ENCODE results near the gene OR10J1. TPM values are rescaled to one million over a fixed set of nuclear protein-coding genes. Genes with fewer than 3 reads are reported as not detected.

The OR10J1 gene
- total and polyA plus RNA-seq, 7 experiments from 2014 or later = not detected

DNA sequence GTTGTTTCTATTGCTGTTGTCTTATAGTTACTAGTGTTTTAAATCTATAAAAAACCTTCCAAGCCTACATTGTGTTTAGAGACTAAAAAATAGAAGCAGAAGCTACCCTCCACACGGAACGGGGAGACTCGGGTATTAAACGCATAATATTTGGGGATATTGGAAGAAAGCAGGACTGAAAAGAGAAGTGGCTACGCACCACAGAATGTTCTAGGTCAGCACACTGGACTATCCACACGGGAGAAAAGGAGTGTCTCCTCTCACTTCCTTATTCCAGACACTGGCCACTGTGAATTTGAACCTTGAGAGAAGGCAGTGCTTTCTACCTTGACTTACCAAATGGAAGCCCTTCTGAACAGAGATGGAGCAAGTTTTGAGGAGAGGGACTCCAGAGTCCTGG lies 8.5 kb upstream of the OR10J1 start:
- Histone ChIP-seq H3K9me3 (ENCODE audit: control insufficient read depth in 2 of 3, low read length in 3 of 3) (no peaks in the 10 kb centered on the region), H3K27me3 (ENCODE audit: control insufficient read depth in 2 of 2, insufficient read depth in 2 of 2, low read length in 2 of 2) (no peaks in the 10 kb centered on the region), H3K4me3 (ENCODE audit: low read length) (no peak overlapping the region), H3K27ac (ENCODE audit: low read depth, low read length) (no peak overlapping the region), H3K36me3 (ENCODE audit: control insufficient read depth in 2 of 3, insufficient read depth in 3 of 3, low read length in 3 of 3) (no peaks in the 10 kb centered on the region), H3K4me1 (ENCODE audit: control insufficient read depth in 2 of 2, insufficient read depth in 2 of 2, low read length in 2 of 2) (no peaks in the 10 kb centered on the region)
- H3K27me3 Mint-ChIP-seq = peaks cover 0 to 16% (median 13%) of the 10 kb centered on the region in 5 donors
- ChIA-PET POLR2A (no interaction called here), CTCF (no interaction called here)
- no peak overlapping the region for H3K4me3 Mint-ChIP-seq
- H3K36me3 Mint-ChIP-seq = no peaks in the 10 kb centered on the region
- intact Hi-C loops (cut with micrococcal nuclease) = no loop called here
- DNase-seq = no peak
- H3K9me3 Mint-ChIP-seq = peaks cover 0 to 1% (median 0%) of the 10 kb centered on the region in 11 donors
- no peak for ATAC-seq
- no peak overlapping the region for H3K27ac Mint-ChIP-seq
- no peaks in the 10 kb centered on the region for H3K4me1 Mint-ChIP-seq

GRCh38 chr1:159431904-159432303 lies 7.6 kb upstream of the OR10J1 start, which contains the start of gene OR10J4:
OR10J4 (plus strand) TSS chr1:159432204.
- intact Hi-C loops (cut with micrococcal nuclease) = no loop called here
- H3K4me1 Mint-ChIP-seq = no peaks in the 10 kb centered on the region
- DNase-seq (no peak), ATAC-seq (no peak)
- ChIA-PET CTCF (no interaction called here), POLR2A (no interaction called here)
- H3K9me3 Mint-ChIP-seq = peaks cover 0 to 1% (median 0%) of the 10 kb centered on the region in 11 donors
- no peak within 1 kb of the TSS for H3K4me3 ChIP-seq (ENCODE audit: low read length)
- no peak within 1 kb of the TSS for H3K4me3 Mint-ChIP-seq
- no peaks in the 10 kb centered on the region for H3K36me3 Mint-ChIP-seq
- H3K27ac Mint-ChIP-seq = no peak within 1 kb of the TSS
- H3K36me3 ChIP-seq (ENCODE audit: control insufficient read depth in 2 of 3, insufficient read depth in 3 of 3, low read length in 3 of 3) = no peaks in the 10 kb centered on the region
- no peak within 1 kb of the TSS for H3K27ac ChIP-seq (ENCODE audit: low read depth, low read length)
- no peaks in the 10 kb centered on the region for H3K27me3 ChIP-seq (ENCODE audit: control insufficient read depth in 2 of 2, insufficient read depth in 2 of 2, low read length in 2 of 2)
- peaks cover 0 to 21% (median 17%) of the 10 kb centered on the region in 5 donors for H3K27me3 Mint-ChIP-seq
- no peaks in the 10 kb centered on the region for H3K9me3 ChIP-seq (ENCODE audit: control insufficient read depth in 2 of 3, low read length in 3 of 3)
- no peaks in the 10 kb centered on the region for H3K4me1 ChIP-seq (ENCODE audit: control insufficient read depth in 2 of 2, insufficient read depth in 2 of 2, low read length in 2 of 2)

DNA sequence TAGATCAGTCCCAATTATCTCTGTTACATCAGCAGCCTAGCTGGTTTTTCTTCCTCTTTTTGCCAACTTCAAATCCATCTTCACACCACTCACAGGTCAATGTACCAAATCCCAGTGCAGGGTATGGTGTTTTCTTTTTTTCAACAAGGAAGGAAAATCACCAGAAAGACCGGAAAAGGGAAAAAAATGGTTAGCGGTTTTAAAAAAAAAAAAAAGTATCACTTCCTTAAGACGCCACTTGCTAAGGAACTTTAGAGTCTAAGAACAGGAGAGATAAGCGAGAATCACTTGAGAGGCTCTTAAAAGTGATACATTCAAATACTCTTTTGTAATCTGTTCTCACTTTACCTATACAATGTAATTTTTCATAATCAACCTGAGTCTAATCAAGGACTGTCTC lies 3.1 kb upstream of the OR10J1 start:
- no peak overlapping the region for H3K27ac ChIP-seq (ENCODE audit: low read depth, low read length)
- no peak overlapping the region for H3K4me3 ChIP-seq (ENCODE audit: low read length)
- Mint-ChIP-seq H3K36me3 (no peaks in the 10 kb centered on the region), H3K27me3 (peaks cover 0 to 43% (median 20%) of the 10 kb centered on the region in 5 donors), H3K4me1 (peaks cover 0 to 1% (median 0%) of the 10 kb centered on the region in 7 donors), H3K27ac (no peak overlapping the region), H3K9me3 (peaks cover 0 to 1% (median 0%) of the 10 kb centered on the region in 11 donors), H3K4me3 (no peak overlapping the region)
- H3K27me3 ChIP-seq (ENCODE audit: control insufficient read depth in 2 of 2, insufficient read depth in 2 of 2, low read length in 2 of 2) = no peaks in the 10 kb centered on the region
- ChIA-PET CTCF (no interaction called here), POLR2A (no interaction called here)
- H3K9me3 ChIP-seq (ENCODE audit: control insufficient read depth in 2 of 3, low read length in 3 of 3) = no peaks in the 10 kb centered on the region
- H3K36me3 ChIP-seq (ENCODE audit: control insufficient read depth in 2 of 3, insufficient read depth in 3 of 3, low read length in 3 of 3) = no peaks in the 10 kb centered on the region
- no peaks in the 10 kb centered on the region for H3K4me1 ChIP-seq (ENCODE audit: control insufficient read depth in 2 of 2, insufficient read depth in 2 of 2, low read length in 2 of 2)
- DNase-seq = no peak
- intact Hi-C loops (cut with micrococcal nuclease) = no loop called here
- ATAC-seq = no peak

DNA sequence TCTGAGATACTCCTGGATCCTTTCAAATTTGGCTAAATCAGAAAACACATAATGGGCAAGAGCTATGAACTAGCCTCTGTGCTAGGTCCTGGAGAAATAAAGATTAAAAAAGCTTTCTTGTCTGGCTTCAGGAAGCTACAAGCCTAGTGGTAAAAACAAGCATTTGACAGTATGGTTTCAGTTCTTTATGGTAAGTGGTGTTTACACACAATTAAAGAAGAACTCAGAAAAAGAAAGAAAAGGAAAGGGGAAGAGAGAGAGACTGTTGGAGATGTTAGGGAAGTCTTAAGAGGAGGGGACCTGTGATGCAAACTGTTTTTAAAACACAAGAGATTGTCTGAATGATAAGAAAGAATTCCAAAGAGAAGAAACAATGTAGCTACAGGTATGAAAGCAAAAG lies 1.8 kb downstream of the OR10J1 start:
- no peak overlapping the region for H3K4me3 Mint-ChIP-seq
- H3K4me1 ChIP-seq (ENCODE audit: control insufficient read depth in 2 of 2, insufficient read depth in 2 of 2, low read length in 2 of 2) = no peaks in the 10 kb centered on the region
- no peak overlapping the region for H3K4me3 ChIP-seq (ENCODE audit: low read length)
- H3K36me3 ChIP-seq (ENCODE audit: control insufficient read depth in 2 of 3, insufficient read depth in 3 of 3, low read length in 3 of 3) = no peaks in the 10 kb centered on the region
- ChIA-PET POLR2A (no interaction called here), CTCF (no interaction called here)
- peaks cover 0 to 42% (median 17%) of the 10 kb centered on the region in 5 donors for H3K27me3 Mint-ChIP-seq
- H3K9me3 Mint-ChIP-seq = peaks cover 0 to 3% (median 0%) of the 10 kb centered on the region in 11 donors
- H3K4me1 Mint-ChIP-seq = peaks cover 0 to 3% (median 0%) of the 10 kb centered on the region in 7 donors
- H3K9me3 ChIP-seq (ENCODE audit: control insufficient read depth in 2 of 3, low read length in 3 of 3) = no peaks in the 10 kb centered on the region
- no peak overlapping the region for H3K27ac ChIP-seq (ENCODE audit: low read depth, low read length)
- intact Hi-C loops (cut with micrococcal nuclease) = no loop called here
- ATAC-seq (no peak), DNase-seq (no peak)
- no peak overlapping the region for H3K27ac Mint-ChIP-seq
- no peaks in the 10 kb centered on the region for H3K36me3 Mint-ChIP-seq
- H3K27me3 ChIP-seq (ENCODE audit: control insufficient read depth in 2 of 2, insufficient read depth in 2 of 2, low read length in 2 of 2) = no peaks in the 10 kb centered on the region

GRCh38 chr1:159442428-159442827 lies 2.9 kb downstream of the OR10J1 start:
- no peaks in the 10 kb centered on the region for H3K9me3 ChIP-seq (ENCODE audit: control insufficient read depth in 2 of 3, low read length in 3 of 3)
- Mint-ChIP-seq H3K27ac (no peak overlapping the region), H3K36me3 (no peaks in the 10 kb centered on the region), H3K9me3 (peaks cover 0 to 5% (median 3%) of the 10 kb centered on the region in 11 donors), H3K4me1 (peaks cover 0 to 3% (median 0%) of the 10 kb centered on the region in 7 donors), H3K27me3 (peaks cover 0 to 45% (median 17%) of the 10 kb centered on the region in 5 donors), H3K4me3 (no peak overlapping the region)
- no peak for ATAC-seq
- ChIA-PET CTCF (no interaction called here), POLR2A (no interaction called here)
- intact Hi-C loops (cut with micrococcal nuclease) = no loop called here
- no peaks in the 10 kb centered on the region for H3K4me1 ChIP-seq (ENCODE audit: control insufficient read depth in 2 of 2, insufficient read depth in 2 of 2, low read length in 2 of 2)
- H3K27me3 ChIP-seq (ENCODE audit: control insufficient read depth in 2 of 2, insufficient read depth in 2 of 2, low read length in 2 of 2) = no peaks in the 10 kb centered on the region
- DNase-seq = no peak
- no peak overlapping the region for H3K27ac ChIP-seq (ENCODE audit: low read depth, low read length)
- H3K36me3 ChIP-seq (ENCODE audit: control insufficient read depth in 2 of 3, insufficient read depth in 3 of 3, low read length in 3 of 3) = no peaks in the 10 kb centered on the region
- no peak overlapping the region for H3K4me3 ChIP-seq (ENCODE audit: low read length)

GRCh38 chr1:159443066-159443750 lies 3.7 kb downstream of the OR10J1 start:
- H3K36me3 ChIP-seq (ENCODE audit: control insufficient read depth in 2 of 3, insufficient read depth in 3 of 3, low read length in 3 of 3) = no peaks in the 10 kb centered on the region
- H3K36me3 Mint-ChIP-seq = peaks cover 0 to 4% (median 0%) of the 10 kb centered on the region in 5 donors
- peaks cover 0 to 12% (median 6%) of the 10 kb centered on the region in 11 donors for H3K9me3 Mint-ChIP-seq
- no peaks in the 10 kb centered on the region for H3K9me3 ChIP-seq (ENCODE audit: control insufficient read depth in 2 of 3, low read length in 3 of 3)
- intact Hi-C loops (cut with micrococcal nuclease) = no loop called here
- POLR2A ChIA-PET = no interaction called here
- H3K27ac ChIP-seq (ENCODE audit: low read depth, low read length) = no peak overlapping the region
- H3K27me3 Mint-ChIP-seq = peaks cover 0 to 40% (median 11%) of the 10 kb centered on the region in 5 donors
- DNase-seq (no peak), ATAC-seq (no peak)
- H3K4me1 Mint-ChIP-seq = peaks cover 0 to 3% (median 0%) of the 10 kb centered on the region in 7 donors
- H3K4me3 Mint-ChIP-seq = no peak overlapping the region
- CTCF ChIA-PET = no interaction called here
- no peak overlapping the region for H3K27ac Mint-ChIP-seq
- H3K4me1 ChIP-seq (ENCODE audit: control insufficient read depth in 2 of 2, insufficient read depth in 2 of 2, low read length in 2 of 2) = no peaks in the 10 kb centered on the region
- H3K27me3 ChIP-seq (ENCODE audit: control insufficient read depth in 2 of 2, insufficient read depth in 2 of 2, low read length in 2 of 2) = no peaks in the 10 kb centered on the region
- H3K4me3 ChIP-seq (ENCODE audit: low read length) = no peak overlapping the region

DNA sequence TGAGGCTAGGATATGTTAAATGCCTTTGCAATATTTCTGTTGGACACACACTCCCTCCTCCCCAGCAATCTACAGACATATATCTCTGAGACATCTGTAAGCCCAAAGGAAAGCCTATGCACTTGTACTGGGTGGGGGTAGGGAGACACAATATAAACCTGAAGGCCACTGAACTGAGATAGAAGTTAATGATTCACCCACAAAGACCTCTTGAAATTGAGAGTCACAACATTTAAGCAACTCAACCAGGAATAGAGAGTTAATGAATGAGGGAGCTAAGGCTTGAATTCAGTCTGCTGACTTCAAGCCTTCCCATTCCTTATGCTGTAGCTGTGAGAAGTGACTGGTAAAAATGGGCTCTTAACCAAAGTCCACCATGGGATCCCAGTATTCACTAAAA lies 5.0 kb downstream of the OR10J1 start:
- H3K9me3 Mint-ChIP-seq = peaks cover 0 to 22% (median 10%) of the 10 kb centered on the region in 11 donors
- peaks cover 0 to 32% (median 7%) of the 10 kb centered on the region in 5 donors for H3K27me3 Mint-ChIP-seq
- ATAC-seq (no peak), DNase-seq (no peak)
- no peak overlapping the region for H3K27ac ChIP-seq (ENCODE audit: low read depth, low read length)
- no peak overlapping the region for H3K4me3 ChIP-seq (ENCODE audit: low read length)
- H3K27ac Mint-ChIP-seq = no peak overlapping the region
- ChIA-PET CTCF (interaction anchor here (0.6 kb wide), 1 partner anchor 1317 kb away, joined by 10 read pairs; no protein-coding TSS in a partner anchor), POLR2A (no interaction called here)
- no peaks in the 10 kb centered on the region for H3K36me3 ChIP-seq (ENCODE audit: control insufficient read depth in 2 of 3, insufficient read depth in 3 of 3, low read length in 3 of 3)
- no peaks in the 10 kb centered on the region for H3K27me3 ChIP-seq (ENCODE audit: control insufficient read depth in 2 of 2, insufficient read depth in 2 of 2, low read length in 2 of 2)
- peaks cover 0 to 5% (median 0%) of the 10 kb centered on the region in 5 donors for H3K36me3 Mint-ChIP-seq
- H3K4me3 Mint-ChIP-seq = no peak overlapping the region
- peaks cover 0 to 3% (median 0%) of the 10 kb centered on the region in 7 donors for H3K4me1 Mint-ChIP-seq
- no peaks in the 10 kb centered on the region for H3K4me1 ChIP-seq (ENCODE audit: control insufficient read depth in 2 of 2, insufficient read depth in 2 of 2, low read length in 2 of 2)
- no peaks in the 10 kb centered on the region for H3K9me3 ChIP-seq (ENCODE audit: control insufficient read depth in 2 of 3, low read length in 3 of 3)
- intact Hi-C loops (cut with micrococcal nuclease) = no loop called here

Data from naive thymus-derived CD4-positive, alpha-beta T cell (primary cell).